C4-2B (cell line): Measurements from ENCODE around the gene CGB7.

Source experiments
- ZFX ChIP-seq: fragments of 450-650 bp; IDR thresholded peaks from 2 replicates; pipeline ENCODE4 v1.6.1; 2017
- TF ChIP-seq, protein P1 (sequence below): fragments of 450-650 bp; conservative IDR thresholded peaks from 2 replicates; pipeline ENCODE4 v1.5.1; 2017; ENCODE audit warnings: mild to moderate bottlenecking

- TF ChIP-seq, protein P1, sequence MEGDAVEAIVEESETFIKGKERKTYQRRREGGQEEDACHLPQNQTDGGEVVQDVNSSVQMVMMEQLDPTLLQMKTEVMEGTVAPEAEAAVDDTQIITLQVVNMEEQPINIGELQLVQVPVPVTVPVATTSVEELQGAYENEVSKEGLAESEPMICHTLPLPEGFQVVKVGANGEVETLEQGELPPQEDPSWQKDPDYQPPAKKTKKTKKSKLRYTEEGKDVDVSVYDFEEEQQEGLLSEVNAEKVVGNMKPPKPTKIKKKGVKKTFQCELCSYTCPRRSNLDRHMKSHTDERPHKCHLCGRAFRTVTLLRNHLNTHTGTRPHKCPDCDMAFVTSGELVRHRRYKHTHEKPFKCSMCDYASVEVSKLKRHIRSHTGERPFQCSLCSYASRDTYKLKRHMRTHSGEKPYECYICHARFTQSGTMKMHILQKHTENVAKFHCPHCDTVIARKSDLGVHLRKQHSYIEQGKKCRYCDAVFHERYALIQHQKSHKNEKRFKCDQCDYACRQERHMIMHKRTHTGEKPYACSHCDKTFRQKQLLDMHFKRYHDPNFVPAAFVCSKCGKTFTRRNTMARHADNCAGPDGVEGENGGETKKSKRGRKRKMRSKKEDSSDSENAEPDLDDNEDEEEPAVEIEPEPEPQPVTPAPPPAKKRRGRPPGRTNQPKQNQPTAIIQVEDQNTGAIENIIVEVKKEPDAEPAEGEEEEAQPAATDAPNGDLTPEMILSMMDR: no peak
- no peak for TF ChIP-seq ZFX
Observed at GRCh38 chr19:49064029-49064629, 6.6 kb upstream of the CGB7 start.
